Nephron progenitor cell (in vitro differentiated cells): ENCODE data around the gene FIBCD1.

Experiments
- DNase-seq: peaks from one replicate; pipeline ENCODE4 v3.0.0; 2021
- H3K27ac Mint-ChIP-seq: 2 replicates; pipeline ENCODE4 v1.8.0; 2021; ENCODE audit warnings: mild to moderate bottlenecking, moderate library complexity, mixed read lengths
- H3K27me3 Mint-ChIP-seq: 2 replicates; pipeline ENCODE4 v1.8.0; 2021; ENCODE audit warnings: mild to moderate bottlenecking, low read depth, mixed read lengths; ENCODE audit not compliant: poor library complexity
- H3K36me3 Mint-ChIP-seq: 2 replicates; pipeline ENCODE4 v1.8.0; 2021; ENCODE audit warnings: low read depth, mixed read lengths
- H3K4me1 Mint-ChIP-seq: 2 replicates; pipeline ENCODE4 v1.8.0; 2021; ENCODE audit warnings: mixed read lengths
- H3K4me3 Mint-ChIP-seq: 2 replicates; pipeline ENCODE4 v1.8.0; 2021; ENCODE audit warnings: mild to moderate bottlenecking, moderate library complexity, mixed read lengths
- H3K9me3 Mint-ChIP-seq: 2 replicates; pipeline ENCODE4 v1.8.0; 2021; ENCODE audit warnings: mild to moderate bottlenecking, moderate library complexity, mixed read lengths
- CTCF ChIP-seq: fragments of 200-600 bp; sonication (generic); IDR thresholded peaks from 2 replicates; pipeline ENCODE4 v1.5.0; 2021; ENCODE audit warnings: antibody characterized with exemption

FIBCD1 gene

GRCh38 chr9:130972957-130973685 is 34.1 kb upstream of the FIBCD1 start:
- Mint-ChIP-seq H3K27me3 (peaks cover 40% of the 10 kb centered on the region), H3K27ac (no peak overlapping the region), H3K36me3 (no peaks in the 10 kb centered on the region), H3K9me3 (no peaks in the 10 kb centered on the region), H3K4me3 (no peak overlapping the region), H3K4me1 (peaks cover 40% of the 10 kb centered on the region)
- TF ChIP-seq CTCF: no peak
- DNase-seq: no peak

GRCh38 chr9:130972277-130972956 is 33.4 kb upstream of the FIBCD1 start:
- H3K27ac Mint-ChIP-seq: no peak overlapping the region

GRCh38 chr9:130971294-130971849 is 32.3 kb upstream of the FIBCD1 start:
- DNase-seq: no peak
- H3K4me3 Mint-ChIP-seq: no peak overlapping the region
- no peaks in the 10 kb centered on the region for H3K9me3 Mint-ChIP-seq
- peaks cover 33% of the 10 kb centered on the region for H3K4me1 Mint-ChIP-seq
- peaks cover 40% of the 10 kb centered on the region for H3K27me3 Mint-ChIP-seq
- no peaks in the 10 kb centered on the region for H3K36me3 Mint-ChIP-seq
- H3K27ac Mint-ChIP-seq: no peak overlapping the region
- TF ChIP-seq CTCF: no peak

More at GRCh38 chr9:130972277-130972956, 33.4 kb upstream of the FIBCD1 start:
- peaks cover 40% of the 10 kb centered on the region for H3K27me3 Mint-ChIP-seq
- no peak for TF ChIP-seq CTCF
- no peaks in the 10 kb centered on the region for H3K9me3 Mint-ChIP-seq
- H3K36me3 Mint-ChIP-seq: no peaks in the 10 kb centered on the region
- no peak overlapping the region for H3K4me3 Mint-ChIP-seq
- peaks cover 36% of the 10 kb centered on the region for H3K4me1 Mint-ChIP-seq
- DNase-seq: no peak

GRCh38 chr9:130970855-130971254 is 31.8 kb upstream of the FIBCD1 start:
- H3K4me1 Mint-ChIP-seq: peaks cover 33% of the 10 kb centered on the region
- DNase-seq: no peak
- no peaks in the 10 kb centered on the region for H3K9me3 Mint-ChIP-seq
- peaks cover 41% of the 10 kb centered on the region for H3K27me3 Mint-ChIP-seq
- TF ChIP-seq CTCF: no peak
- no peak overlapping the region for H3K27ac Mint-ChIP-seq
- H3K4me3 Mint-ChIP-seq: no peak overlapping the region
- no peaks in the 10 kb centered on the region for H3K36me3 Mint-ChIP-seq

GRCh38 chr9:130970052-130970451 is 31.0 kb upstream of the FIBCD1 start:
- Mint-ChIP-seq H3K27me3 (peaks cover 43% of the 10 kb centered on the region), H3K27ac (no peak overlapping the region), H3K4me1 (peaks cover 33% of the 10 kb centered on the region), H3K4me3 (no peak overlapping the region), H3K9me3 (peaks cover 4% of the 10 kb centered on the region), H3K36me3 (no peaks in the 10 kb centered on the region)
- DNase-seq: no peak
- TF ChIP-seq CTCF: no peak
